ENCODE results near the gene MYO7A.

MYO7A gene

GRCh38 chr11:77167111-77167626, 39.1 kb downstream of the MYO7A start:
- no peak for DNase-seq (ENCODE audit: low read depth)

- no peak for DNase-seq (ENCODE audit: low read depth)
Measured at GRCh38 chr11:77167791-77168190, 39.7 kb downstream of the MYO7A start.

- DNase-seq (ENCODE audit: low read depth), result no peak
Measured at GRCh38 chr11:77170107-77170506, 42.1 kb downstream of the MYO7A start.

DNA sequence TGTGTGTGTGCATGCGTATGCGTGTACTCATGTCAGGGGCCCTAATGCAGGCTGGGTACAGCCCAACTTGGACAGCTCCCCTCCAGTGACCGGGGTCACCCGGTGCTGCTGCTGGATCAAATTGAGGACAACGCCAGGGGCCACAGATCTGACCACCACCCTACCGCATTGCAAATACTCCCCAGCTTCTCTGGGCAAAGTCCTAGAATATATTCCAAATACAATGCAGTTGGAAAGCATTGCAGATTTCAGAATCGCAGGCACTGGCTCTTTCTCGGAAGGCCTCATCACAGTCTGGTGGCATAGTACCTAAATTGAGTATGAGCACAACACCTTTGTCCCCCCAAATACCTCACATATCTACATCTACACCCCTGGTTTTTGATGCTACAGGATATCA, 43.2 kb downstream of the MYO7A start:
- DNase-seq (ENCODE audit: low read depth), result no peak

DNA sequence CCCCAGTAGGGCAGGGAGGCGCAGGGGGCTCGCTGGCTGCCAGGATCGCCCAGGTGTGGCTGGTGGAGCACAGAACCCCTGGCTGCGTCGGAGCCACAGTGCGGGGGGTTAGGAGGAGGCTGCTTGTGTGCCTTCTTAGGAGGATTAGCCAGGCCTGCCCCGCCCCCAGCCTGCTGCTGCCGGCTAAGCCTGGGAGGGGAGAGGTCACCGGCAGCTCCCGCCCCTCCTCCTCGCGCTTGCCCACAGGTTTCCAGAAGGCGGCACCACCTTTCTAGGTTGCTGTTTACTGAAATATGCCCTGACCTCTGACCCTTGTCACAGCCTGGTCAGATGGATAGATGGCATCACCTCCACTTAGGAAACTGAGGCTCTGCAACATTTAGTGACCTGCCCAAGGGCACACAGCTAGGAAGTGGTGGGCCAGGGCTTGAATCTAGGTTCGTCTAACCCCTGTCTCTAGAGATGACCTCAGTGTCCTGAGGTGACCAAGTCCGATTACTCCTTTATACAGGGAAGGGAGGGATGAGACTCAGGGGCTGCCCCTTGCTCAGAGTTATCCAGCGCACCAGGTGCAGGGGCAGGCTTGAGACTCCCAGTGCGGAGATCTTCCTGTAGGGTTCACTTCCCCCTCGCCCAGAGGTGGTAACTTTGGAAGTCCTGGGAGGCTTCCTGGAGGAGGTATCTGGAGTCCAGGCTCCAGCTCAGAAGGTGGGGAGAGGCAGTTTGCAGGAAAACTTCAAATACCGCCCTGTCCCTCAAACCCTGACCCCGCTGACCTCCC, 44.0 kb downstream of the MYO7A start:
- no peak for DNase-seq (ENCODE audit: low read depth)

GRCh38 chr11:77172666-77172982, 44.6 kb downstream of the MYO7A start:
- DNase-seq (ENCODE audit: low read depth), result no peak

DNA sequence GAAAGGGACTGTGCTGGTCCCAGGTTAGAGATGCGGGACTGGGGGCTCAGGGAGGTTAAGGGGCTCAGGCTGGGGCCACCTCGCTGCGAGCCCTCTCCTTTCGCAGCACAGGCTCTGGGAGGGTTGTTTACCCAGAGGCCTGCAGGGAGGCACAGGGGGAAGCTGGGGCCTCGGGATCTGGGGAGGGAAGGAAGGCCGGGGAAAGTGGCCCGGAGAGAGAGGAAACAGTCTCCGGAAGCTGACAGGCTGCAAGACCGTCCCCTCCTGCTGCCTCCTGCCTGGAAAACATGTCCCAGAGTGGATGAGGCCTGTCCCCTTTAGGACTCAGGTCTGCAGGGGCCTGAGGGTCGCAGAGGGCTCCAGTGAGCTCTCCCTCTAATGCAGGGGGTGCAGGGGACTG, 45.4 kb downstream of the MYO7A start:
- no peak for DNase-seq (ENCODE audit: low read depth)

- DNase-seq (ENCODE audit: low read depth), result no peak
Measured at GRCh38 chr11:77174559-77174958, 46.5 kb downstream of the MYO7A start.

DNA sequence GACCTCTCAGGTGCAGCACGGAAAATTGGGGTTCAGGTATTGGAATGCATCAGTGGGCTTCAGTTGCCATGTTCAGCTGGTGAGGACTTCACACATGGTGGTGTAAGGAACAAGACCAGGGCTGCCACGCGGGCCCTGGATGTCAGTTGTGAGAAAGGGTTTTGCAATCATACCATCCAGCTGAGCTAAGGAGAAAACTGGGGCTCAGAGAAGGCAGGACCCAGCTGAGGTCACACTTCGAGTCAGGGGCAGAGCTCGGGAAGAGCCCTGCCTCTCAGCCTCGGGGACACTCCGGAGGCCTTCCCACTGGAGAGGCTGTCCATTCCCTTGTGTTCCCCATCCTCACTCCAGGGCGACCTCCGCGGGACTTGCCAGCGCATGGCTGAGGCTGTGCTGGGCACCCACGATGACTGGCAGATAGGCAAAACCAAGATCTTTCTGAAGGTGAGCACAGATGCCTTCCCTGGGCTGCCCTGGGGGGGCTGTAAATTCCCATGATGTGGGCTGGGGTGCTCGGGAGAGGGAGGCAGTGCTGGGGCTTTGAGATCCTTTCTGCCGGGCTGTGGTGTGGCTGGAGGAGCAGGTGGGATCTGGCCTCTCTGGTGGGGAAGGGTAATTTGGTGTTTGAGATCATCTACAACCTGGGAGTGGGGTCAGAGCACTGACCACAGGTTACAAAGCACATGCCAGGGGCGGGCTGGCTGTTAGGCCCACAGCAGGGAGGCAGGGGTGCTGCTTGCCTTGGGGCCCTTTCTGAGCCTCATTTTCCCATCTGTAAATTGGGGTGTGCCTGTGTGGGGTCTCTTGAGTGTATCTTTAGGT, 47.2 kb downstream of the MYO7A start:
- no peak for DNase-seq (ENCODE audit: low read depth)

DNA sequence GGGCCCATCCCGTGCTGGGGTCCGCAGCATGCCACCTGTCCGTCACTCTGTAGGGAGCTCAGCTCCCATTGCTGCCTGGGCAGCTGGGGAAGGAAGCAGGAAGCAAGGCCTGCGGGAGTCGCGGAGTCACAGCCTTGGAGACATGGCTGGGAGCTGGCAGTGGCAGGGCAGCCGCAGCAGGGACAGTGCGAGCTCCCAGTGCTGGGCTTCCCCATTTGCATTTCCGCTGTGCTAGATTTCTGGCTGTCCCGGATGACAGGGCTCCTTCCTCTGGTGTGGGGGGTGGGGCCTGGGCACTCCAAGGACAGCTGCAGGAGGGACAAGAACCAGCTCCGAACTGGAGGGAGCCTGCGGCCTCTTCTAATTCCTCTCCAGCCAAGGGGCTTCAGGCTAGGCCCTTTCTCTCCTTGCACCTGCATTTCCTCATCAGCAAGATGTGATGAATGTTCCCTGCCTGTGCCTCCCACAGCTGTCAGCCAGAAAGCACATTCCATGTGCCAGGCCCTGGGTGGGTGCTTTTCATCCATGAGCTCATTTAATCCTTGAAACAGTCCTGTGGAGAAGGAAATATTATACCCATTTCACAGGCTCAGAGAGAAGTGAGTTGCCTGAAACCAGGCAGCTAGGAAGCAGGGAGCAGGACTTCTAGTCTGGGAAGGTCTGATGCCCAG, 48.0 kb downstream of the MYO7A start:
- DNase-seq (ENCODE audit: low read depth), result no peak

DNA sequence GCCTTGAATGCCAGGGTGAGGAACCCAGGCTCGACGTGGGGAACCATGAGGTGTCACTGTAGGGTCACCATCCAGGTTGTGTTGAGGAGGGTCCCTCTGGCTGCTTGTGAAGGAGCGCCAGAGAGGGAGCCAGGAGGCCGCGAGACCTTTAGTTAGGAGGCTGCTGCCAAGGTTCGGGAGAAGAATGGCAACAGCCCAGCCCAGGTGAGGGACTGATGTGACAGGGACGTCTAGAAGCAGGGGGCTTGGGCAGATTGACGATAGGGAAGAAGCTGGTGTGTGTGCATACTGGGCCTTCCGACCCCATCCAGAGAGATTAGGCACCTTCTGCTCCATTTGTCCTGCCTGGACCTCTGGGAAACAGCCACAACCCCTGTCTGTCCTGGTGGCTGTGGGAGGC, 49.0 kb downstream of the MYO7A start:
- DNase-seq (ENCODE audit: low read depth), result no peak

DNA sequence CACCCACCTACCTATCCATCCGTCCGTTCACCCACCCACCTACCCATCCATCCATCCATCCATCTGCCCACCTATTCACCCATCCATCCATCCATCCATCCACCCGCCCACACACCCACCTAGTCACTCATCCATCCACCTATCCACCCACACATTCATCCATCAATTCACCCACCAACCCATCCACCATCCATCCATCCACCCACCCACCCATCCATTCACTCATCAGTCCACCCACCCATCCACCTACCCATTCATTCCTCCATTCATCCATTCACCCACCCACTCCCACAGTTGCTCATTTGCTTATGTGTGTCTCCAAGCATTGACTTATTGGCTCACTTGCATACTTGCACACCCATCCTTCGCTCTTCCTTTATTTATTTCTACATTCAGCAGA, 50.1 kb downstream of the MYO7A start:
- DNase-seq (ENCODE audit: low read depth), result no peak

DNA sequence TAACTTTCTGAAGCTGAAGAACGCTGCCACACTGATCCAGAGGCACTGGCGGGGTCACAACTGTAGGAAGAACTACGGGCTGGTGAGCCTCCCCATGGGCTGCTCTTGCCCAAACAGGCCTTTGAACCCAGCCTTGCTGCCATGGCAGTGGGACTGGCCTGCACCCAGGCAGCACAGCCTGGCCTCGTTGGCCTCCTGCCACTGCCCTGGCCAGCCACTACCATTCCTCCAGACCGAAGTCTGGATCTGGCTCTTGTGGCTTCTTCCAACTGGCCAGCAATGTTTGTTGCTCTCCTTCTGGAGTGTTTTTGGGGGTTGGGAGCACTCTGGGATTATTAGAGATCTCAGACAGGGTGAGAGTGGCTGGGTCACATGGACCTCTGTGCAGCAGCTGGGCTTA, 51.0 kb downstream of the MYO7A start:
- no peak for DNase-seq (ENCODE audit: low read depth)

- no peak for DNase-seq (ENCODE audit: low read depth)
Measured at GRCh38 chr11:77179681-77180080, 51.6 kb downstream of the MYO7A start.

DNA sequence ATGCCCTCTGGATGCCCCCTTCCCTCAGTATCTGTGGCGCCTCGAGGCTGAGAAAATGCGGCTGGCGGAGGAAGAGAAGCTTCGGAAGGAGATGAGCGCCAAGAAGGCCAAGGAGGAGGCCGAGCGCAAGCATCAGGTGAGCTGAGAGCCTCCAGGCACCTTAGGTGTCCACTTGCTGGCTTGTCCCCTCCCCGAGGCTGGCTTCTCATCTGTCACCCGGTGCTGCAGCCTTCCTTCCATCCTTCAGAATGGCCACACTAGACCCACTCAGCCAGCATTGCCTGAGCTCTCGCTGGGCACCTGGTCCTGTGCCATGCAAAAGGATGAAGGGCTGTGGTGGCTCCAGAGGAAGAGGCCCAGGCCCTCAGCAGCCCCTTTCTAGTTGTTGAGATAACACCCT, 52.3 kb downstream of the MYO7A start:
- no peak for DNase-seq (ENCODE audit: low read depth)

DNA sequence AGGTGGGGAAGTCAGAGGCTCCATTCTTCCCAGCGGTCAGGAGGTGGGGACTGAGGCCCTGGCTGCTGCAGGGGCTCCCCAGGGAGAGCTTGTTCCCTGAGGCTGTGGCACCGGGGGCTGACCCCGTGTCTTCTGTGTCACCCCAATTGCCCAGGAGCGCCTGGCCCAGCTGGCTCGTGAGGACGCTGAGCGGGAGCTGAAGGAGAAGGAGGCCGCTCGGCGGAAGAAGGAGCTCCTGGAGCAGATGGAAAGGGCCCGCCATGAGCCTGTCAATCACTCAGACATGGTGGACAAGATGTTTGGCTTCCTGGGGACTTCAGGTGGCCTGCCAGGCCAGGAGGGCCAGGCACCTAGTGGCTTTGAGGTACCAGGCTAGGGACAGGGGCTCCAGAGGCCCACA, 53.2 kb downstream of the MYO7A start:
- no peak for DNase-seq (ENCODE audit: low read depth)

- no peak for DNase-seq (ENCODE audit: low read depth)
Measured at GRCh38 chr11:77181799-77182541, 53.9 kb downstream of the MYO7A start.

GRCh38 chr11:77182542-77183430, 54.7 kb downstream of the MYO7A start:
- no peak for DNase-seq (ENCODE audit: low read depth)

- no peak for DNase-seq (ENCODE audit: low read depth)
Measured at GRCh38 chr11:77183431-77183984, 55.5 kb downstream of the MYO7A start.

GRCh38 chr11:77184136-77184860, 56.3 kb downstream of the MYO7A start:
- no peak for DNase-seq (ENCODE audit: low read depth)

All from activated gamma-delta T cell treated with anti-CD3 and anti-CD28 coated beads, Interleukin-2, amount 50 U/mL, for 16 hours (primary cell).